Stimulated activated naive CD8-positive, alpha-beta T cell treated with anti-CD3 and anti-CD28 coated beads, Interleukin-15, Interleukin-2, amounts not matched to agents 100 U/mL and 50 U/mL, for 24 hours (primary cell): ENCODE measurements around the gene BRINP3.

ENCODE experiments used
- ATAC-seq: fragments of 150-1000 bp; cut with Tn5 transposase; one replicate; pipeline ENCODE4 v1.10.0; 2021
- DNase-seq: peaks from one replicate; pipeline ENCODE4 v3.0.0; 2021

BRINP3 gene

GRCh38 chr1:190452272-190452848, 25.3 kb downstream of the BRINP3 start:
- DNase-seq (no peak), ATAC-seq (no peak)

GRCh38 chr1:190444464-190444863, 33.2 kb downstream of the BRINP3 start:
- no peak for ATAC-seq

GRCh38 chr1:190439447-190439846, 38.2 kb downstream of the BRINP3 start:
- ATAC-seq (no peak), DNase-seq (no peak)

More at GRCh38 chr1:190444464-190444863, 33.2 kb downstream of the BRINP3 start:
- no peak for DNase-seq

- no peak for ATAC-seq
- no peak for DNase-seq
These were observed 41.0 kb downstream of the BRINP3 start for GRCh38 chr1:190436615-190437014.

GRCh38 chr1:190429932-190430331, 47.7 kb downstream of the BRINP3 start:
- ATAC-seq (no peak), DNase-seq (no peak)

- no peak for ATAC-seq
- no peak for DNase-seq
These were observed 48.5 kb downstream of the BRINP3 start for GRCh38 chr1:190429141-190429540.

GRCh38 chr1:190416239-190416638, 61.4 kb downstream of the BRINP3 start:
- DNase-seq (no peak), ATAC-seq (no peak)

GRCh38 chr1:190413142-190413541, 64.5 kb downstream of the BRINP3 start:
- ATAC-seq = no peak
- no peak for DNase-seq

- DNase-seq = no peak
- ATAC-seq = no peak
These were observed 74.3 kb downstream of the BRINP3 start for GRCh38 chr1:190403402-190403801.

- ATAC-seq = no peak
- no peak for DNase-seq
These were observed 78.4 kb downstream of the BRINP3 start for GRCh38 chr1:190399233-190399632.

- no peak for DNase-seq
- ATAC-seq = no peak
These were observed 86.1 kb downstream of the BRINP3 start for GRCh38 chr1:190391582-190391981.

GRCh38 chr1:190377991-190378390, 99.7 kb downstream of the BRINP3 start:
- DNase-seq (no peak), ATAC-seq (no peak)

- DNase-seq = no peak
These were observed 100.4 kb downstream of the BRINP3 start for GRCh38 chr1:190377294-190377693.

GRCh38 chr1:190376044-190376443, 101.6 kb downstream of the BRINP3 start:
- DNase-seq (no peak), ATAC-seq (no peak)

More at GRCh38 chr1:190377294-190377693, 100.4 kb downstream of the BRINP3 start:
- no peak for ATAC-seq

- DNase-seq (no peak), ATAC-seq (no peak)
These were observed 103.8 kb downstream of the BRINP3 start for GRCh38 chr1:190373705-190374336.

- no peak for ATAC-seq
- DNase-seq = no peak
These were observed 110.5 kb downstream of the BRINP3 start for GRCh38 chr1:190367200-190367599.

GRCh38 chr1:190365283-190365682, 112.4 kb downstream of the BRINP3 start:
- DNase-seq (no peak), ATAC-seq (no peak)

- ATAC-seq = no peak
- no peak for DNase-seq
These were observed 124.0 kb downstream of the BRINP3 start for GRCh38 chr1:190353538-190354101.

- ATAC-seq = no peak
These were observed 133.2 kb downstream of the BRINP3 start for GRCh38 chr1:190344454-190344853.

GRCh38 chr1:190338829-190339228, 138.8 kb downstream of the BRINP3 start:
- no peak for ATAC-seq

More at GRCh38 chr1:190344454-190344853, 133.2 kb downstream of the BRINP3 start:
- DNase-seq = no peak

GRCh38 chr1:190328871-190329270, 148.8 kb downstream of the BRINP3 start:
- ATAC-seq (no peak), DNase-seq (no peak)

More at GRCh38 chr1:190338829-190339228, 138.8 kb downstream of the BRINP3 start:
- no peak for DNase-seq

GRCh38 chr1:190328361-190328760, 149.3 kb downstream of the BRINP3 start:
- DNase-seq (no peak), ATAC-seq (no peak)

- ATAC-seq (no peak), DNase-seq (no peak)
These were observed 150.4 kb downstream of the BRINP3 start for GRCh38 chr1:190327271-190327670.

GRCh38 chr1:190323530-190323929, 154.1 kb downstream of the BRINP3 start:
- no peak for ATAC-seq
- DNase-seq = no peak
